OCI-LY7 (cell line): Measurements from ENCODE around the gene SFRP4. TPM values are rescaled to one million over a fixed set of nuclear protein-coding genes. Genes with fewer than 3 reads are reported as not detected.

Source experiments
- BruUV-seq: library from RNA; stranded (reverse); fragments of 400-500 nt; replicated peaks from 2 replicates; lab custom pipeline; 2021; lab: Mats Ljungman, UMichigan
- CTCF ChIA-PET: fragments of 300-600 bp; sonication (Branson Sonifier 250); formaldehyde crosslinking; loops from one replicate; lab custom pipeline; 2022; ENCODE audit warnings: antibody characterized with exemption; ENCODE audit not compliant: unreplicated experiment; lab: Charles Lee
- POLR2A ChIA-PET: fragments of 300-600 bp; sonication (Branson Sonifier 250); formaldehyde crosslinking; loops from one replicate; lab custom pipeline; 2022; ENCODE audit warnings: antibody characterized with exemption; lab: Charles Lee
- DNase-seq: peaks from one replicate; pipeline ENCODE4 v3.0.0-alpha.2; 2015; ENCODE audit warnings: low spot score
- H2AFZ ChIP-seq: fragments of 200-600 bp; sonication (generic), shearing (Covaris generic); 2 replicates; pipeline ENCODE4 v1.6.1; 2014; ENCODE audit warnings: mild to moderate bottlenecking, antibody characterized with exemption, low read length, moderate library complexity
- H3K27ac ChIP-seq: fragments of 200-600 bp; sonication (generic); 2 replicates; pipeline ENCODE4 v1.5.1; 2014; ENCODE audit warnings: mixed run types, low read depth, mild to moderate bottlenecking, moderate library complexity, low read length, inconsistent platforms; ENCODE audit not compliant: poor library complexity, severe bottlenecking
- H3K36me3 ChIP-seq: fragments of 200-600 bp; sonication (generic); 2 replicates; pipeline ENCODE4 v1.6.1; 2014; ENCODE audit warnings: mild to moderate bottlenecking, antibody characterized with exemption, low read length, moderate library complexity, mixed read lengths; ENCODE audit not compliant: insufficient read depth
- H3K4me1 ChIP-seq: fragments of 200-600 bp; sonication (generic); 2 replicates; pipeline ENCODE4 v1.5.1; 2014; ENCODE audit warnings: mild to moderate bottlenecking, low read length; ENCODE audit not compliant: insufficient read depth, poor library complexity, severe bottlenecking
- H3K4me2 ChIP-seq: fragments of 200-600 bp; sonication (generic); 2 replicates; pipeline ENCODE4 v1.6.1; 2014; ENCODE audit warnings: mild to moderate bottlenecking, low read length
- H3K4me3 ChIP-seq: fragments of 200-600 bp; sonication (generic); 2 replicates; pipeline ENCODE4 v1.5.1; 2014; ENCODE audit warnings: mild to moderate bottlenecking, low read depth, low read length; ENCODE audit not compliant: poor library complexity, severe bottlenecking
- H3K79me2 ChIP-seq: fragments of 200-600 bp; sonication (generic); 2 replicates; pipeline ENCODE4 v1.6.1; 2016; ENCODE audit warnings: low read depth, mild to moderate bottlenecking, low read length, moderate library complexity, mixed read lengths; ENCODE audit not compliant: insufficient read depth
- H3K9me2 ChIP-seq: fragments of 200-600 bp; sonication (generic); 2 replicates; pipeline ENCODE4 v1.6.1; 2016; ENCODE audit warnings: mild to moderate bottlenecking, low read length, mixed read lengths; ENCODE audit not compliant: insufficient read depth
- H3K9me3 ChIP-seq: fragments of 200-600 bp; sonication (generic); 2 replicates; pipeline ENCODE4 v1.6.1; 2014; ENCODE audit warnings: mild to moderate bottlenecking, mixed run types, low read length, mixed read lengths
- H4K20me1 ChIP-seq: fragments of 200-600 bp; sonication (generic); 2 replicates; pipeline ENCODE4 v1.6.1; 2014; ENCODE audit warnings: mild to moderate bottlenecking, antibody characterized with exemption, low read length, moderate library complexity, mixed read lengths; ENCODE audit not compliant: insufficient read depth
- EZH2phosphoT487 ChIP-seq: fragments of 200-600 bp; sonication (generic); IDR thresholded peaks from 2 replicates; pipeline ENCODE4 v1.6.1; 2018; ENCODE audit warnings: low read depth, borderline replicate concordance, mild to moderate bottlenecking, mixed run types, antibody characterized with exemption, low read length, moderate library complexity, mixed read lengths
- intact Hi-C: fragments of 100-400 bp; cut with micrococcal nuclease; formaldehyde crosslinking; loops from one replicate; pipeline ENCODE4 v1.10.0; 2022; ENCODE audit not compliant: unreplicated experiment
- total RNA-seq, 2 experiments: library from RNA; depleted of rRNA in 1 of 2; stranded (reverse); fragments of >200 nt in 1 of 2; shearing (Covaris generic) in 1 of 2; gene quantifications; 2 replicates each; pipeline ENCODE4 v1.2.3, GENCODE V29; 2014 to 2022
- TF ChIP-seq, protein P1 (sequence below): fragments of 200-600 bp; sonication (generic); conservative IDR thresholded peaks from 2 replicates; pipeline ENCODE4 v1.5.1; 2014; ENCODE audit warnings: mild to moderate bottlenecking, antibody characterized with exemption, low read length, moderate library complexity, mixed read lengths

The SFRP4 gene
- total RNA-seq, 2 experiments from 2014 or later: not detected

DNA sequence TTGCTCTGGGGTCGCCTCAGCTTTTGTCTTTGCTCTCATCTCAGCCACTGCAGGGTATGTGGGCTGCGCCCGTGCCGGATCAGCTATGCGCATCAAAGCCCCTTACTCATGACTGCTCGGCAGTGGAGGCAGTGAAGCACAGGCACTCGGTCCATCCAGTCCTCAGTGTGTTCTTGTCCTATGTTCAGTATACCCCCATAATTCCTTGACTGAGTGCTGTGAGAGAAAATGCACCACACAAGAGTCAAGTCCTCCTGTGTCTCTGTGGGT, 31.3 kb upstream of the SFRP4 start:
- no peak for TF ChIP-seq EZH2phosphoT487
- TF ChIP-seq, protein P1, sequence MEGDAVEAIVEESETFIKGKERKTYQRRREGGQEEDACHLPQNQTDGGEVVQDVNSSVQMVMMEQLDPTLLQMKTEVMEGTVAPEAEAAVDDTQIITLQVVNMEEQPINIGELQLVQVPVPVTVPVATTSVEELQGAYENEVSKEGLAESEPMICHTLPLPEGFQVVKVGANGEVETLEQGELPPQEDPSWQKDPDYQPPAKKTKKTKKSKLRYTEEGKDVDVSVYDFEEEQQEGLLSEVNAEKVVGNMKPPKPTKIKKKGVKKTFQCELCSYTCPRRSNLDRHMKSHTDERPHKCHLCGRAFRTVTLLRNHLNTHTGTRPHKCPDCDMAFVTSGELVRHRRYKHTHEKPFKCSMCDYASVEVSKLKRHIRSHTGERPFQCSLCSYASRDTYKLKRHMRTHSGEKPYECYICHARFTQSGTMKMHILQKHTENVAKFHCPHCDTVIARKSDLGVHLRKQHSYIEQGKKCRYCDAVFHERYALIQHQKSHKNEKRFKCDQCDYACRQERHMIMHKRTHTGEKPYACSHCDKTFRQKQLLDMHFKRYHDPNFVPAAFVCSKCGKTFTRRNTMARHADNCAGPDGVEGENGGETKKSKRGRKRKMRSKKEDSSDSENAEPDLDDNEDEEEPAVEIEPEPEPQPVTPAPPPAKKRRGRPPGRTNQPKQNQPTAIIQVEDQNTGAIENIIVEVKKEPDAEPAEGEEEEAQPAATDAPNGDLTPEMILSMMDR: no peak
- CTCF ChIA-PET: no interaction called here
- Histone ChIP-seq H3K4me1 (no peaks in the 10 kb centered on the region), H3K4me3 (no peak overlapping the region), H3K36me3 (no peaks in the 10 kb centered on the region), H3K9me2 (no peaks in the 10 kb centered on the region), H3K9me3 (no peaks in the 10 kb centered on the region), H2AFZ (no peak overlapping the region), H3K4me2 (no peak overlapping the region), H4K20me1 (no peaks in the 10 kb centered on the region), H3K27ac (no peak overlapping the region), H3K79me2 (no peaks in the 10 kb centered on the region)
- intact Hi-C loops: no loop called here
- DNase-seq: no peak
- POLR2A ChIA-PET: no interaction called here
- no TSS peak for BruUV-seq

DNA sequence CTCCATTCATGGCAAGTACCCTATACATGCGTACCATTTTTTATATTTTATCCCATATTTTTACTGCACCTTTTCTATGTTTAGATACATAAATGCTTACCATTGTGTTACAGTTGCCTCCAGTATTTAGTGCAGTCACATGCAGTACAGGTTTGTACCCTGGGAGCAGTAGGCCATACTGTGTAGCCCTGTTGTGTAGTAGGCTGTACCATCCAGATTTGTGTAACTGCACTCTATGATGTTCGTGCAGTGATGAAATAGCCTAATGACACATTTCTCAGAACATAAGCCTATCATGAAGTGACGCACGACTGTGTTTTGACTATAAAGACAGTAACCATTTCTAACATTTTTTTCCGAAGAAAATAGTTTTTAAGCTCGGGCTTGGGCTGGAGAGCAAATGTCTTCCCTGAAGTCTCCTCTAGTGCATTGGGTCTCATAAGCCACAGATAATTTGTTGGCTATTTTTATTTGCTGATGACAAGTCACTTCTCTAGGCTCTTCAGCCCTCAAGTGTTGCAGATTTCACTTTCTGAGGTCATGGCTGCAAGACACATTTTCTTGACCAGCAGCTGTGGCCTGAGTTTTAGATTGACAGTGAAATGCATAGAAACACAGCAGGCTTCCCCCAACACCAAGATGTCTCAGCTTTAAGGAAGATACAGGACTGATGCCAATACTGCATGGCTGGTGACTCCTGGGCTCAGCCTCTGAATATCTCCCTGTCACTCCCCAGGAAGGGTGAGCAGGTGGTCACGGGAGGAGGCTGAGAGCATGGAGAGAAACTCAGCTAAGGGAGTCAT, 30.7 kb upstream of the SFRP4 start:
- no peaks in the 10 kb centered on the region for H3K79me2 ChIP-seq
- no peaks in the 10 kb centered on the region for H3K36me3 ChIP-seq
- H3K4me3 ChIP-seq: no peak overlapping the region
- H3K4me2 ChIP-seq: no peak overlapping the region
- H3K27ac ChIP-seq: no peak overlapping the region
- H4K20me1 ChIP-seq: no peaks in the 10 kb centered on the region
- no peak overlapping the region for H2AFZ ChIP-seq
- BruUV-seq: no TSS peak
- no peaks in the 10 kb centered on the region for H3K4me1 ChIP-seq
- ChIA-PET POLR2A (no interaction called here), CTCF (no interaction called here)
- intact Hi-C loops: no loop called here
- H3K9me2 ChIP-seq: no peaks in the 10 kb centered on the region
- DNase-seq: no peak
- H3K9me3 ChIP-seq: no peaks in the 10 kb centered on the region
- TF ChIP-seq, protein P1: no peak
- no peak for TF ChIP-seq EZH2phosphoT487

GRCh38 chr7:37945336-37945735, 28.7 kb upstream of the SFRP4 start:
- ChIA-PET POLR2A (no interaction called here), CTCF (no interaction called here)
- DNase-seq: no peak

More at GRCh38 chr7:37945336-37945735, 28.7 kb upstream of the SFRP4 start:
- Histone ChIP-seq H3K4me3 (no peak overlapping the region), H3K36me3 (no peaks in the 10 kb centered on the region), H3K4me2 (no peak overlapping the region), H3K9me2 (no peaks in the 10 kb centered on the region), H3K4me1 (no peaks in the 10 kb centered on the region), H2AFZ (no peak overlapping the region), H3K79me2 (no peaks in the 10 kb centered on the region), H3K27ac (no peak overlapping the region), H3K9me3 (no peaks in the 10 kb centered on the region), H4K20me1 (no peaks in the 10 kb centered on the region)
- intact Hi-C loops: no loop called here
- BruUV-seq: no TSS peak
- TF ChIP-seq, protein P1: no peak
- no peak for TF ChIP-seq EZH2phosphoT487
